Upper lobe of left lung (tissue), 4 donors: ENCODE data around the gene LCORL.

Experiments used
- CTCF ChIP-seq, 6 experiments: fragments of 450-650 bp in 4 of 6; fragments of 200-600 bp in 2 of 6; sonication (generic) in 2 of 6; IDR thresholded peaks; one replicate each; pipeline ENCODE4 v1.5.1; 2016 to 2019; ENCODE audit warnings: antibody characterized with exemption in 6 of 6
- EP300 ChIP-seq, 4 donors: sonication (generic); formaldehyde crosslinking; IDR thresholded peaks; one replicate each; pipeline ENCODE4 v1.5.1; 2017; ENCODE audit warnings: antibody characterized with exemption in 4 of 4, control low read depth in 2 of 4
- POLR2A ChIP-seq, 4 donors: fragments of 450-650 bp; IDR thresholded peaks; one replicate each; pipeline ENCODE4 v1.5.1; 2016 to 2017; ENCODE audit warnings: antibody characterized with exemption in 4 of 4, mild to moderate bottlenecking in 2 of 4
- POLR2AphosphoS5 ChIP-seq, 2 donors: sonication (generic); formaldehyde crosslinking; IDR thresholded peaks; one replicate each; pipeline ENCODE4 v1.5.1; 2017; ENCODE audit warnings: antibody characterized with exemption in 2 of 2

- no peak for TF ChIP-seq CTCF (IDR thresholded peaks at IDR 0.05)
- no peak for TF ChIP-seq POLR2A (IDR thresholded peaks at IDR 0.05)
- no peak for TF ChIP-seq POLR2AphosphoS5 (IDR thresholded peaks at IDR 0.05)
- no peak for TF ChIP-seq EP300 (IDR thresholded peaks at IDR 0.05)
These were observed 52.8 kb downstream of the LCORL start for GRCh38 chr4:17968721-17969120.
